HG02678 (cell line): Measurements from ENCODE around the gene HPX.
A peak's percentile ranks its signal among the peaks of the same experiment; 100 is the strongest.
"Not testable (repeated sequence)": the region's sequence is repeated elsewhere in the genome, so short reads cannot be mapped to it uniquely, and the experiment has no call there.

Experiments used
- ATAC-seq: cut with Tn5 transposase; IDR thresholded peaks from one replicate; pipeline ENCODE4 v1.9.1; 2021; ENCODE audit warnings: mild to moderate bottlenecking, moderate library complexity; ENCODE audit not compliant: unreplicated experiment

Gene HPX

DNA sequence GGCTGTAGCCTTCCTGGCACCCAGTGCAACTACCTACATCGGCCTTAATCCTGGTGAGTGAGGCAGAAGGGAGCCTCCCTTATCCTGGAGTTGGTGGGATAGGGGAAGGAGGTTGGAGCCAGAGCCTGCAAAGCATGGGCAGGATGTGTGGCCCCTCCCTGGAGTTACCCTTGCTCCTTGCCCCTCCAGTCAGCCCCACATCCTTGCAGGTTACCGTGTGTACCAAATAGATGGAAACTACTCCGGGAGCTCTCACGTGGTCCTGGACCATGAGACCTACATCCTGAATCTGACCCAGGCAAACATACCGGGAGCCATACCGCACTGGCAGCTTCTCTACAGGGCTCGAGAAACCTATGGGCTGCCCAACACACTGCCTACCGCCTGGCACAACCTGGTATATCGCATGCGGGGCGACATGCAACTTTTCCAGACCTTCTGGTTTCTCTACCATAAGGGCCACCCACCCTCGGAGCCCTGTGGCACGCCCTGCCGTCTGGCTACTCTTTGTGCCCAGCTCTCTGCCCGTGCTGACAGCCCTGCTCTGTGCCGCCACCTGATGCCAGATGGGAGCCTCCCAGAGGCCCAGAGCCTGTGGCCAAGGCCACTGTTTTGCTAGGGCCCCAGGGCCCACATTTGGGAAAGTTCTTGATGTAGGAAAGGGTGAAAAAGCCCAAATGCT, 46.7 kb downstream of the HPX start:
- ATAC-seq = no peak

DNA sequence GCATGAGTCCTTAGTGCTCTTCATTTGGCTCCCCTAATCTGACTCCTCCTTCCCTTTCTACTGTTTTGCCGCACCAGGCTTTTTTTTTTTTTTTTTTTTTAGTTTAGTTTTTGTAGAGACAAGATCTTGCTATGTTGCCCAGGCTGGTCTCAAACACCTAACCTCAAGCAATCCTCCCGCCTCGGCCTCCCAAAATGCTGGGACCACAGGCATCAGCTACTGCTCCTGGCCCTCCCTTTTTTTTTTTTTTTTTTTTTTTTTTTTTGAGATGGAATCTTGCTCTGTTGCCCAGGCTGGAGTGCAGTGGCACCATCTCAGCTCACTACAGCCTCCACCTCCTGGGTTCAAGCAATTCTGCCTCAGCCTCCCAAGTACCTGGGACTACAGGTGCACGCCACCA, 48.5 kb downstream of the HPX start:
- ATAC-seq = not testable (repeated sequence)

DNA sequence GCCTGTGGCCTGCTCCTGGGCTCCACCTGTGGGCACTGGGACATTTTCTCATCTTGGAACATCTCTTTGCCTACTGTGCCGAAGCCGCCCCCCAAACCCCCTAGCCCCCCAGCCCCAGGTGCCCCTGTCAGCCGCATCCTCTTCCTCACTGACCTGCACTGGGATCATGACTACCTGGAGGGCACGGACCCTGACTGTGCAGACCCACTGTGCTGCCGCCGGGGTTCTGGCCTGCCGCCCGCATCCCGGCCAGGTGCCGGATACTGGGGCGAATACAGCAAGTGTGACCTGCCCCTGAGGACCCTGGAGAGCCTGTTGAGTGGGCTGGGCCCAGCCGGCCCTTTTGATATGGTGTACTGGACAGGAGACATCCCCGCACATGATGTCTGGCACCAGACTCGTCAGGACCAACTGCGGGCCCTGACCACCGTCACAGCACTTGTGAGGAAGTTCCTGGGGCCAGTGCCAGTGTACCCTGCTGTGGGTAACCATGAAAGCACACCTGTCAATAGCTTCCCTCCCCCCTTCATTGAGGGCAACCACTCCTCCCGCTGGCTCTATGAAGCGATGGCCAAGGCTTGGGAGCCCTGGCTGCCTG, 49.2 kb downstream of the HPX start:
- ATAC-seq = no peak

DNA sequence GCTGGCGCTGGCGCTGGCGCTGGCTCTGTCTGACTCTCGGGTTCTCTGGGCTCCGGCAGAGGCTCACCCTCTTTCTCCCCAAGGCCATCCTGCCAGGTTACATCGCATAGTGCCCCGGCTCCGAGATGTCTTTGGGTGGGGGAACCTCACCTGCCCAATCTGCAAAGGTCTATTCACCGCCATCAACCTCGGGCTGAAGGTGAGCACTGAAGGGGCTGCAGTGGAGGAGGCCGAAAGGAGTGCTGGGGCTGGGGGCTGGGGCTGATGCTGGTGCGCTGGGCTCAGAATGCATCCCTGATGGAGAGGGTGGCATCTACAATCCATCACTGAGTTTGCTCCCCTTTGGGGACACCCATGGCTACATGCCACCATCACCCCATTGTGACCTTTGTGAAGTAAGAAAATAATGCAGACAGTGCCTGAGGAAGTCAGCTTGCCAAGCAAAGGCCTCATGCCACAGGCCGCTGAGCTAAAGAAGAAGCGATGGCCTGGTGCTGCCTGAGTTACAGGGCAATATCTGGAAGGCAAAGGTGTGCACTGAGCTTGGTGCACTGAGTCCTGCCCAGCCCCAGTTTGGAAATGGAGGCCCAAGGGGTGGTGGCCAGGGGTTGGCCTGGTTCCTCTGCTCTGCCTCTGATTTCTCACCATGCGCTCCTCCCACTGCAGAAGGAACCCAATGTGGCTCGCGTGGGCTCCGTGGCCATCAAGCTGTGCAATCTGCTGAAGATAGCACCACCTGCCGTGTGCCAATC, 49.9 kb downstream of the HPX start:
- ATAC-seq = no peak

DNA sequence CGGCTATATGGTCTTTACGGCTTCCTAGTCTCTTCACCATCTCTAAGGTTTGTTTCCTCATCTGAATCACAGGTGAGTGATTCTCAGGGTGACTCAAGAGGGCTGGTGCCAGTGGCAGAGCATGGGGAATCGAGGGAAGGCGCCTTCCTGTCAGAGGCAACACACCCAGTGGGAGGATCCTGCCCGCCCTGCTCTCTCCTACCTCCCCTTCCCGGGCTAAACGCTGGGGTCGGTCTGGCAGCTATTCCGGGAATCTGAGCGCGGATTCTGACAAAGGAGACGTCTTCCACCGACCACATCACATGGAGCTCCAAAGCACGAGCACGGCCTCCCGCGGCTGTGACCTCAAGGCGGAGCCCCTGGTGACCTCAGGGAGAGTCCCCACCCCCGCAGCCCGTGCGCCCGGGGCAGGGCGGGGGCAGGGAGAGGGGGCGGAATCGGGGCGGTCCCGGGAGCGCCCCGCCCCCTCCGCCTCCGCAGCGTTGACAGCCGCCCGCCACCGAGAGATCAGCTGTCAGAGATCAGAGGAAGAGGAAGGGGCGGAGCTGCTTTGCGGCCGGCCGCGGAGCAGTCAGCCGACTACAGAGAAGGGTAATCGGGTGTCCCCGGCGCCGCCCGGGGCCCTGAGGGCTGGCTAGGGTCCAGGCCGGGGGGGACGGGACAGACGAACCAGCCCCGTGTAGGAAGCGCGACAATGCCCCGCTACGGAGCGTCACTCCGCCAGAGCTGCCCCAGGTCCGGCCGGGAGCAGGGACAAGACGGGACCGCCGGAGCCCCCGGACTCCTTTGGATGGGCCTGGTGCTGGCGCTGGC, 50.7 kb downstream of the HPX start, which contains the start of gene SMPD1:
TSS of gene SMPD1 (plus strand) at position 570 of the 813 bp plus-strand sequence. CDS start at position 695, 125 bp downstream.
- ATAC-seq = peak; percentile 98

DNA sequence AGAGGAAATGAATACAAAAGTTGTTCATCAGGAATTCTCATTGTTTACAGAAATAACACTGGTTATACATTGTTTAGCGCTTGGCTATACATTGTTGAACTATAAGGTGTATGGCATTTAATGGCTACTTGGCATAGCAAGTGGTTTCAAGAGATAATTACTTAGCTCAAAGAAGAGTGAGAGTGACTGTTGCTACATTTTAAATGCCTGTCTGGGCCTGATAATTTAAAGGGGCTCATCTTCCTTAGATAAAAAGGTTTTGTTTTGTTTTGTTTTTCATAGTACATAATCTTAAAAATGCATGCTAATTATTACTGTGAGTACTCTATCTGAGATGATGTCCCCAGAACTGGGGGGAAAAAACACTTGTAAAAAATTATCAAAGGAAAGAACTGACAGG, 52.0 kb downstream of the HPX start:
- ATAC-seq = no peak

DNA sequence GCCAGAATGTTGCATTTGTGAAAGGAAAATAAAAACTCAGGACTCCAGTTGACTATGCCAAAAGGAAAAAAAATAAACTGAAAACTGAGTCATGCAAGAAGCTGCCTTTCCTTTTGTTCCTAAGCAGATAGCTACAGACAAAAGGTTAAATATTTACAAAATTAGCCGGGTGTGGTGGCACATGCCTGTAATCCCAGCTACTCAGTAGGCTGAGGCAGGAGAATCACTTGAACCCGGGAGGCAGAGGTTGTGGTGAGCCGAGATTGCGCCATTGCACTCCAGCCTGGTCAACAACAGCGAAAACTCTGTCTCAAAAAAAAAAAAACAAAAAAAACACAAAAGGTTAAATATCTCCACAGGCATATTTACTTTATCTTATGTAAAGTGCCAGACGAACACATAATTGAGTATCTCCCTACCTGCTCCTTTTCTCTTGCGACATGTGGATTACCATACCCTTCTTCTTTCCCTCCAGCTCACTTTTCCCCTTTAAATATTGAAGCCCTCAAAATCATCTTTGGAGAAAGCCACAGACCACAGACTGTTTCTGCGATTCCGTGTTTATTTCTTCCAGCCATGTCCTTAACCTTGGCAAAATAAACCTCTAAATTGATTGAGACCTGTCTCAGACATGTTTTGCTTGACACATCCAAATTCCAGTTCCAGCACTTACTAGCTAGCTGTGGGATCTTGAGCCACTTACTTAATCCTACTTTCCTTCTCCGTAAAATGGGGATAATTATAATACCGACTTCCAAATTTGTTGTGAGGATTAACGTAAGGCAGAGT, 52.8 kb downstream of the HPX start:
- ATAC-seq = no peak

DNA sequence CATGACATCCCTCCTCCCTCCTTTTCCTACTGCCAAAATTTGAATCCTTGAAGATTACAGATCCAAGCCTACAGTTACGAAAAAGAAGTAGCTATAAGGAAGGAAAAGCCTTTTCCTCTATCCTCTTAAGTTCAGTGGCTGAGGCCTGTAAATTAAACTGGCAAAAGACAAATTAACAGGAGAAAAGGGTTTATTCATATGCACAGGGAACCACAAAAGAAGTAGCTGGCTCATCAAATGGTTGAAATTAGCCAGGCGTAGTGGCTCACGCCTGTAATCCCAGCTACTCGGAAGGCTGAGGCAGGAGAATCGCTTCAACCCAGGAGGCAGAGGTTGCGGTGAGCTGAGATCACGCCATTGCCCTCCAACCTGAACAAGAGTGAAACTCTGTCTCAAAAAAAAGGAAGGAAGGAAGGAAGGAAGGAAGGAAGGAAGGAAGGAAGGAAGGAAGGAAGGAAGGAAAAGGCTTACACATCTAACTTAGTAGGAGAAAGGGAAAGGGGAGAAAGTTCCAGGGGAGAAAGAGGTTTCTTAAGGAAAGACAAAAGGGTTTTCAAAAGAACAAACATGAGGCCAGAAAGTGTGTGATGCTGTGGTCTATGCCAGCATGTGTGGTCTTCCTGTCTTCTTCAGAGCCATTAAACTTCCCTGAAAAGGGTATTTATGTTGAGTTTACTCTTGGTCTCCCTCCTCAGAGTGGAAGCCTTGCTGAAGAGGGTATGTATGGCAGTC, 55.6 kb downstream of the HPX start:
- ATAC-seq = no peak
